Medulla oblongata (tissue), 1 donor: ENCODE measurements around the gene GADD45A.

Experiments
- DNase-seq: peaks from one replicate; pipeline ENCODE4 v3.0.0-alpha.2; 2015; ENCODE audit errors: extremely low spot score

GADD45A gene

GRCh38 chr1:67688526-67689219 lies 3.7 kb downstream of the GADD45A start:
- no peak for DNase-seq

GRCh38 chr1:67689267-67690017 lies 4.4 kb downstream of the GADD45A start:
- DNase-seq: no peak

GRCh38 chr1:67690018-67690363 lies 5.0 kb downstream of the GADD45A start:
- no peak for DNase-seq

GRCh38 chr1:67690411-67690810 lies 5.4 kb downstream of the GADD45A start:
- DNase-seq: no peak

- no peak for DNase-seq
Observed at GRCh38 chr1:67691712-67692111, 6.7 kb downstream of the GADD45A start.

- no peak for DNase-seq
Observed at GRCh38 chr1:67695963-67696362, 11.0 kb downstream of the GADD45A start.

- no peak for DNase-seq
Observed at GRCh38 chr1:67696708-67697107, 11.7 kb downstream of the GADD45A start.

GRCh38 chr1:67700220-67700619 lies 15.2 kb downstream of the GADD45A start:
- no peak for DNase-seq

GRCh38 chr1:67700692-67701410 lies 15.8 kb downstream of the GADD45A start:
- DNase-seq: no peak

- no peak for DNase-seq
Observed at GRCh38 chr1:67701876-67702275, 16.9 kb downstream of the GADD45A start.

GRCh38 chr1:67704351-67704750 lies 19.4 kb downstream of the GADD45A start:
- DNase-seq: no peak

GRCh38 chr1:67705735-67706453 lies 20.9 kb downstream of the GADD45A start:
- no peak for DNase-seq

- no peak for DNase-seq
Observed at GRCh38 chr1:67708606-67709005, 23.6 kb downstream of the GADD45A start.

- no peak for DNase-seq
Observed at GRCh38 chr1:67710417-67710816, 25.4 kb downstream of the GADD45A start.

GRCh38 chr1:67711158-67711854 lies 26.3 kb downstream of the GADD45A start:
- no peak for DNase-seq

GRCh38 chr1:67711855-67712212 lies 26.8 kb downstream of the GADD45A start:
- DNase-seq: no peak

GRCh38 chr1:67713057-67713846 lies 28.3 kb downstream of the GADD45A start:
- DNase-seq: peak; percentile 17

GRCh38 chr1:67715819-67716218 lies 30.8 kb downstream of the GADD45A start:
- no peak for DNase-seq

GRCh38 chr1:67716800-67717199 lies 31.8 kb downstream of the GADD45A start:
- DNase-seq: peak; percentile 54

GRCh38 chr1:67717876-67718275 lies 32.9 kb downstream of the GADD45A start:
- DNase-seq: no peak
